GM19397 (cell line): ENCODE results near the gene RAB11FIP4.

Experiments used
- ATAC-seq: cut with Tn5 transposase; IDR thresholded peaks from one replicate; pipeline ENCODE4 v1.9.1; 2021; ENCODE audit warnings: mild to moderate bottlenecking, moderate library complexity; ENCODE audit not compliant: unreplicated experiment

Gene RAB11FIP4

DNA sequence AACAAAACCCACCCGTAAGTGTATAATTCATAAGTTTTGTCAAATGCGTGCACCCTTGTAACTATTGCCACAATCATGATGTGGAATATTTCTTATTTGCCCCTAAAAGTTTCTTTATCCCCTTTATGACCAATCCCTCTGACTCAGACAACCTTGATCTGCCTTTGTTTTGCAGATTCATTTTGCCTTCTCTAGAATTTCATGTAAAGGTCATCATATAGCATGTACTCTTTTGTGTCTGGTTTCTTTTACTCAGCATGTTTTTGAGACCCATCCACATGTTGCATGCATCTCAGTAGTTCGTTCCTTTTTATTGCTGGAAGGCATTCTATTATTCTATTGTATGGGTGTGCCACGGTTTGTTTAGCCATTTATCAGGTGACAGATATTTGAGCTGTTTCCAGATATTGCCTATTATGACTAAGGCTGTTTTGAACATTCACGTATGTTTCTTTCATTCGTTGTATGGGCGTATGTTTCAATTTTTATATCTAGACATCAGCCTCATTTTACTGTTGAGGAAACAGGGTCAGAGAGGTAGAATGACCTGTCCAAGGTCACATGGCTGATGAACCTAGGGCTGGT is 192.4 kb downstream of the RAB11FIP4 start:
- ATAC-seq, result no peak

DNA sequence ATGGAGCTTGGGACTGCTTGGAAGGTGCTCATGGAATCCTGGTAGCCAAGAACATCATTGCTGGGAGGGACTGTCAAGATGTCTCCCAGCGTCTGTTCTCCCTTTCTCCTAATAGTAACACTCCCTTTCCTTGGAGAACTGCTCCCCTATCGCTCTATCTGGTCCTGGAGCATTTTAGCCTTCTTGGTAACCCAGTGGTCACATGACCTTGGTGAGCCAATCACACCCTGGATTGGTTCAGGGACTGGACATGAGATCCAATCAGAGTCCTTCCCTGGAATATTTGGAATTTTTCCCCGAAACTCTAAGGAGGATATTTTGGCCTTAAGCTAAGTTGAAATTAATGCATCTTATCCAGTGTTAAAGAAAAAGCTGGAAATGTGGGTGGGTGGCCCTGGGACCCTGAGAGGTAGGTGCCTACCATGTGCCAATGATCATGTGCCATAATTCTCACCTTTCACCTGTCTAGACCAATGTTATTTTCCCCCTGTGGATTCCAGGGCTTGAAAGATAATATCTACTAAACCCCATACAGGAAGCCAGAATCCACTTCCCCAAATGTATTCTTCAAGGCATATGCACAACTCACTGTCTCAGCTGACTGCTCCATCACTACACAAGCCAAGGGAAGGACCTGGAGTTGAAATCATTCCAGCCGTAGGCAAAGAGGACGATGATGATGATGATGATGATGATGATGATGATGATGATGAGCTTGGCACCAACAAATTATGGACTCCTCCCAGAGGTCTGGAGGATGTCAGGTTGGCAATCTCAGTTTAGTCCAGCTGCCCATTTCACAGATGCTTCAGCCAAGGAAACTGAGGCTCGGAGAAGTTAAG is 193.2 kb downstream of the RAB11FIP4 start:
- ATAC-seq, result no peak

DNA sequence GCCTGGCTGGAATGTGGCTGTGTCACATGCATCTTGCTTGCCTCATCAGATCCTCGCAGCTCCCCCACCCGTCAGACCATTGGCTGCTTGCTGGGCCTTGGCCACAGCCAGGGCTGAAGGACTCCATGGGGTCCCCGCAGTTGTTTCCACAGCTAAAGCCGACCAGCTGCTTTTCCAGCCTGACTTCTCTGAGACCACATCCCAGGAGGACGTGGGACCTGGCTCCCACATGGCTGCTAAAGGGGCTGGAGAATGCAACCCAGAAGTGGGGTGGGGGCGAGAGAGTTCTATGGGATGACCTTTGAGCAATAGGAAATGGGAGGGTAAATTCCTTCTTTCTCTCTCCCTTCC is 193.8 kb downstream of the RAB11FIP4 start:
- ATAC-seq, result no peak

DNA sequence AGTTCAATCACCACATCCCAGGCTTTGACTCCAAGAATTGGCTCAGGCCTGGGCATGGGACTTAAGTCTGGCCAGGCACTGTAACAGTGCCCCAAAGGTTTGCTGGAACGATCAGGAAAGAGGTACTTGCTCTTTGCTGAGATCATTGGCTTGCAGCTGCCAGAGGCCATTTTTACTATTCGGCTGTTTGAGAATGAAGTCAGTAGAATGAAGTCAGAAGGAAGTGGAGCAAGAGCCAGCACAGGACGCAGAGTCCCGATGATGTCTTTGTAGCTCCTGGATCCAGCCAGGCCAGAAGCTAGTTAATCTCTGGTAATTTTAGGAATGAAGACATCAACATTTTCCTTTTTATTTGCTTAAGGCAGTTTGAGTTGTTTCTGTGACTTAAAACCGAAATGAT is 195.5 kb downstream of the RAB11FIP4 start:
- no peak for ATAC-seq

DNA sequence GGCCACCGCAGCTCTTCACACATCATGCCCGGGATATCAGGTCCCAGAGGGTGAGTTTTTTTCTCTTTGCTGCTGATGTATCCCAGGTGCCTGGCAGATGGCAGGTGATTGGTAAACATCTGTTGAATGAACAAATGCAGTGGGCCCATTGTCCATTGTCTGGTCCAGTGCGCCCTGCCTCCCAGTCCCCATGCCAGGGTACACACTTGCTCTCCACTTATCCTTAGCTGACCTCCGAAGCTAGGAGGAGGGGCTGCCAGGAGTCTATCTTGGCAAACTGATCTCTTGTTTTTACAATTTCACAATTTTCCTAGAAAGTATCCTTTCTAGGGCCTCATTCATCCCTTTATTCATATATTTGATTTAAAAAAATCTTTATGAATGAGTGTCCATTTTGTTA is 196.0 kb downstream of the RAB11FIP4 start:
- ATAC-seq, result no peak
